GM18907 (cell line): ENCODE results near the gene ZMYND12.

Experiments used
- ATAC-seq: cut with Tn5 transposase; IDR thresholded peaks from one replicate; pipeline ENCODE4 v1.9.1; 2021; ENCODE audit warnings: mild to moderate bottlenecking, moderate library complexity; ENCODE audit not compliant: unreplicated experiment

ZMYND12 gene

GRCh38 chr1:42442662-42443061 lies 13.2 kb downstream of the ZMYND12 start:
- no peak for ATAC-seq

DNA sequence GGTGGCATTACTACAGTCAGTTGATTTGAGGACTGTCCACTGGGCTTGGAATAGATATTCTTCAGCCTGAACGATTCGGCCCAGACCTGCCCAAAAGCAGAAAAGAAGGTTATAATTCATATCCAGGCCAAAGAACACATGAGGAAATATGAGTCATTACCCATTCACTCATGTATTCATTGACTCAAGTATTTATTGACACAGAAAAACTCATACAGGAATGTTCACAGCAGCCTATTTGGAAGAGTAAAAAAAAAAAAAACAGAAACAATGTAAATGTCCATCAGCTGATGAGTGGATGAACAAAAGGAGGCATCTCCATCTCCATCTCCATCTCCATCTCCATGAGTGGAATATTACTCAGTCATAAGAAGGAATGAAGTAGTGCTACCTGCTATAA lies 15.9 kb downstream of the ZMYND12 start:
- ATAC-seq, result no peak

GRCh38 chr1:42434340-42434739 lies 21.5 kb downstream of the ZMYND12 start:
- no peak for ATAC-seq

DNA sequence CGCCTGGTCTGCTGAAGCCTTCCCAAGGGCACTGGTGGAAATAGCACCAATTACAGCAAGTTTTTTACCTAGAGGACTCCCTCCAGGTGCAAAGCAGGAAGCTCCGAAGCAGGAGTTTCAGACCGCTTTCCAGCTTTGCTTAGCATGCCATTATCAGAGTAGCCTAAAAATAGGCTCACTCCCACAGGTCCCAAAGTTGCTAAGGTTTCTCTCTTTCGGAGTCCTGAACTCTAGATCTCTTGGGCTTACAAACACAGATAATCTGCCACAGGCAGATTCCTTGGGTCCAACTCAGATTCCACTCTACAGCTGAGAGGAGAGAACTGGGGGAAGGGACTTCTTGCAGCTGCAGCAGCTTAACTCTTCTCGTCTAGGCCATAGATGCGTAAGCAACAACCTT lies 22.5 kb downstream of the ZMYND12 start:
- no peak for ATAC-seq

DNA sequence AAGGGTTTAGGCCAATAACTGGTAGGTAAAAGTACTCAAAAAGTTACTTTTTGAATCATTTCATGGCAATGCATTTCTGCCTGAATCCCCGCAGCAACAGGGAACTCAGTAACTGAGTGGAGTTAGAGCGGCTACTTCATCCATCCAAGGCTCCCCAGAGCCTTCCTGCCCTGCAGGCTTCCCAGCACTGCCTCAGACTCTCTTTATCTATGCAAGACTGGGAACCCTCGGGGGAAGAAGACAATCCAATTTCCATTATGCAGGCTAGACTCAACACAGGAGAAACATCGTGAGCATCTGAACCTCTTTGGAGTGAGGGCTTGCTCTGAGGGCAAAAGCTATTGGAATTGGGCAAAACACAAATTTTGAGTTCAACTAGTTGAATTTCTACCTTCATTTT lies 23.1 kb downstream of the ZMYND12 start:
- ATAC-seq, result no peak

GRCh38 chr1:42431514-42431913 lies 24.3 kb downstream of the ZMYND12 start:
- ATAC-seq, result no peak

DNA sequence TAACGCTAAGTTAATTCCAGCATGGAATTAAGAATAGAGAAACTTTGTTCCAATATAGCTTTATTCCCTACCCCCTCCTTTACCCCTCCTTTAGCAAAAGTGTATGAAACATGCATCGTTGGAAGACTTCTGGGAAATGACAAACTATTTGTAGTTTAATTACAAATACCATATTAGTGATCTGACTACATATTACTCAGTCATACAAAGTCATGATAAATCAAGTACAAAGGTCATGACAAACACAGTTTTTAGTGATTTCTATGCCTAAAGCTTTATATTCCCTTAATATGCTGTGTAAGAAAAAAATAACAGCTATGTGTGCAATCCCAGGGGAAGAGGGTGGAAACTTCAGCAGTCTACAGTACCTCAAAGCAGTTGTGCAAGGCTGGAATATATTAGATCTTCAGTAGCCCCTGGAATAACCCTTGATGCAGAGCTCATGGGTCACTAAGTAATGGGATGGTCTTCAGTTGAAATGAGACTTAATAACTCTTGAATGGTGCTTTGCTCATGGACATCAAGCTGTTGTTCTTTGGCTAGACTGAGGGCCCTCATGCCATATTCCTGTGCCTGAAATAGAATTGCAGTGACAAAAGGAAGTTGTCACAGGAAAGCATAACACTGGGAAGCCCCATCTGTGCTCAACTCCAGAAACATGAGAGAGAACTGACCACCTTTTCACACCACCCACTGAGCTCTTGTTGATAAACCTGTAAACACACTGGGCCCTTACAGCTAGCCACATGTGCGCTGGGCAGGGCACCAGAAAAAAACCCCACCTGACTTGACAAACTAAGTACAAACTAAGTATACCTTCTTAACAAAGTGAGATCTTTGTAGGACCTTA lies 25.3 kb downstream of the ZMYND12 start:
- no peak for ATAC-seq

DNA sequence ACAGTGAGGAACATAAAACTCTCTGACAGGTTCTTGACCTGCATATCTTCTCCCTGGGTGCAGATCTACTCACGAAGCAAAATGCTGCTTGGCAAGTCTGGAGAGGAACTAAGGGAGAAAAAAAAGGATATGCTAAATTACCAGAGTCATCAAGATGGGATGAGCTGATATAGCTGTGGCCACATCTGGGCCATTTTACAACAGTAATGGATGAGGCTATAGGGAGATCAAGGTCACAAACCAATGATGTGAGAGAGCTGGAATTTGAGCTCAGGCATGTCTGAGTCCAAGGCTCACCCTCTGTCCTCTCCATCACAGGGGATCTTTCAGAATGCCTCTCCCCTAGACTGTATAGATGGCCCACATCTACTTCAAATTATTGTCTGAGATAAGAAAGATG lies 26.2 kb downstream of the ZMYND12 start:
- no peak for ATAC-seq

DNA sequence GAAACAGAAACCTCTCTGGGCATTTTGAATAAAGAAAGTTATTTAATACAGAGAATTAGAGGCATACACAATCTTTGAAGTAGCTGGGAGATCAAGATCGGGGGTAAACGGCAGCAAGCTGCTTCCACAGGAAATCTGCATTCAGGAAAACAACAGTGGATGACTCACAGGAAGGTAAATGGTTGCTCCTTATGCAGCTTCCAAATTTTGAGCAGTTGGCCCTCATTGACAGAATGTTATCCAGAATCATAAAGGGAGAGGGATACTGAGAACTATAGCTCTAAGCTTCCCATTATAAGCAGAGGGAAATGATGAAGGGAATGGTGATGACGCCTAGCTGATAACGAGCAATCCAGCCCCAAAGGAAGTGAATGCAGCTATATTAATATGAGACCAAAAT lies 28.6 kb downstream of the ZMYND12 start:
- no peak for ATAC-seq

DNA sequence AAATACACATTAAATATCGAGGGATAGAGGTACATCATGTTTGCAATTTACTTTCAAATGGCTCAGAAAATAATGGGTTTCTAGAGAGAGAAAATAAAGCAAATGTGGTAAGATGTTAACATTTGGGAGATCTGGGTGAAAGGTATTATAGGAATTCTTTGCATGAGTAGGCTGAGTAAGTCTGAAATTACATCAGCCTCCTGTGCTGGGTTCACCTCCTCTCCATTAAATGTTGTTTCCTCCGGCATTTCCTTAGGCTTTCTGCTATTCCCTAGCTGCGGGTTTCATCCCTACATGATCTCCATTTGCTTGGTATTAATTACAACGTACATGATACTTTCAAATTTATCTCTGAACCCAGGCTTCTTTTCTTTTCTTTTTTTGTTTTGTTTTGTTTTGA lies 31.6 kb downstream of the ZMYND12 start:
- ATAC-seq, result no peak

DNA sequence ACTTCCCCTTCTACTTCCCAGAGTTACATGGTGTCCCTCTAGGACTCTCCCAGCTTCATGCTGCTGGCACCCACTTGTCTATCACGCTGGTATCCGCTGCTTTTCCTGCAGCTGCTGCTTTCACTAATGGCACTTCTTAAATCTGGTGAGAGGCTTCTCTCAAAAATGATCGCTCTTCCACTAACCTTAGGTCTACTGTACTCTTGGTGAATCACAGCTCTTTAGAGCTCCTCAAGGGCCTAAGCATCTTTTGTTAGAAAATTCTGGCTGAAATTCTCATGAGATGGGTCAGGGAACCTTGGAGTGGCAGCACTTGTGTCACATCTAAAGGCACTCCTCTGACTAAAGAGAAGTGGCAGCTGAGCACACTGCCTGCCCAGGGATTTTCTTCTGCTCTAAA lies 32.1 kb downstream of the ZMYND12 start:
- no peak for ATAC-seq

- ATAC-seq, result no peak
Measured at GRCh38 chr1:42422737-42423136, 33.1 kb downstream of the ZMYND12 start.

GRCh38 chr1:42420911-42421585 lies 34.8 kb downstream of the ZMYND12 start:
- no peak for ATAC-seq

GRCh38 chr1:42420121-42420520 lies 35.7 kb downstream of the ZMYND12 start:
- ATAC-seq, result no peak

GRCh38 chr1:42419126-42419821 lies 36.5 kb downstream of the ZMYND12 start:
- ATAC-seq, result no peak

GRCh38 chr1:42418516-42418915 lies 37.3 kb downstream of the ZMYND12 start:
- no peak for ATAC-seq

GRCh38 chr1:42417166-42417565 lies 38.7 kb downstream of the ZMYND12 start:
- ATAC-seq, result no peak

DNA sequence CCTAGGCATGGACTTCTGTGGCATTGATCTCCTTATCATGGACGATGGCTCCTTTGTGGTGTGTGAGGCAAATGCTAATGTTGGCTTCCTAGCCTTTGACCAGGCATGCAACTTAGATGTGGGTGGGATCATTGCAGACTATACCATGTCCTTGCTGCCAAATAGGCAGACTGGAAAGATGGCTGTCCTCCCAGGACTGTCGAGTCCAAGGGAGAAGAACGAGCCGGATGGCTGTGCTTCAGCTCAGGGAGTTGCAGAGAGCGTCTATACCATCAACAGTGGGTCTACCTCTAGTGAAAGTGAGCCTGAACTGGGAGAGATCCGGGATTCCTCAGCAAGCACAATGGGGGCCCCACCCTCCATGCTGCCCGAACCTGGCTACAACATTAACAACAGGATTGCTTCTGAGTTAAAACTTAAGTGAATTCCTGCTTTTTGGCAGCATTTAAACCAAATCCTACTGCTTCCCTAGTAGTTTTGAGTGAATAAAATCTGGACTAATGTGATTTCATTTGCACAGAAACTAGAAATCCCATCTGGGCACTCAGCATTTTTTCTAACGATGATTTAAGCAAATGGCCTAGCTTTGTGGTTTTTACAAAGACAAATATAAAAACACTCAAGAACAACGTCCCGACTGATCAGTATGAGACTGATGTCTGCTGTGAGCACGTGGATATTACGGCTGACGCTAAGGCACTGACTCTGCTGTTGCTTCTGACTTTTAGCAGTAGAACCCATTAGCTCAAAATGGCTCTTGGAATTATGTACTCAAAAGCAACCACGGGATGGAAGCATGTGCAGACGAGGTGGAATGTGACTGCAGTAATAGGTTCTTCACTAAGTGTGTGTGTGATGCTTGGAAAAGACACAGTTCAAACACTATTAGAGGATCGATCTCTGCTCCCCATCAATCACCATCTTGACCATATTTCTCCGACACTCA lies 41.0 kb downstream of the ZMYND12 start:
- no peak for ATAC-seq

DNA sequence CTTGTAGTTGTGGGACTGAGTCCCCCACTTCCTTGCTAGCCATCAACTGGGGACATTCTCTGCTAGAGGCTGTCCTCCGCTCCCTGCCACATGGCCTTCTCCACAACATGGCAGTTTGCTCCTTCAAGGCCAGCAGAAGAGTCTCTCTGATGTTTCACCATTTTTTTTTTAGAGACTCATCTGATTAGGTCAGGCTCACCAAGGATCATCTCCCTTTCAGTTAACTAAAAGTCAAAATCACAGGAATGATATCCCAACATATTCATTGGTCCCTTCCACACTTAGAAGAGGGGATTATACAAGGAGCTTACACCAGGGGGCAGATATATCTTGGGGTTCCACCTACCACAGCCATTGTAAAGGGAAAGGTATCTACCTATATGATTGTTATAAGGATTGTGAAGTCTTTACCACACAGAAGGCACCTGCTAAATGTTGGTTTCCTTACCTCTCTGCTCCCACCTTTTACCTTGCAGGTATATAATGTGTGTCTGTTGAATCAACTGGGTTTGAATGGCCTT lies 51.9 kb downstream of the ZMYND12 start:
- no peak for ATAC-seq

DNA sequence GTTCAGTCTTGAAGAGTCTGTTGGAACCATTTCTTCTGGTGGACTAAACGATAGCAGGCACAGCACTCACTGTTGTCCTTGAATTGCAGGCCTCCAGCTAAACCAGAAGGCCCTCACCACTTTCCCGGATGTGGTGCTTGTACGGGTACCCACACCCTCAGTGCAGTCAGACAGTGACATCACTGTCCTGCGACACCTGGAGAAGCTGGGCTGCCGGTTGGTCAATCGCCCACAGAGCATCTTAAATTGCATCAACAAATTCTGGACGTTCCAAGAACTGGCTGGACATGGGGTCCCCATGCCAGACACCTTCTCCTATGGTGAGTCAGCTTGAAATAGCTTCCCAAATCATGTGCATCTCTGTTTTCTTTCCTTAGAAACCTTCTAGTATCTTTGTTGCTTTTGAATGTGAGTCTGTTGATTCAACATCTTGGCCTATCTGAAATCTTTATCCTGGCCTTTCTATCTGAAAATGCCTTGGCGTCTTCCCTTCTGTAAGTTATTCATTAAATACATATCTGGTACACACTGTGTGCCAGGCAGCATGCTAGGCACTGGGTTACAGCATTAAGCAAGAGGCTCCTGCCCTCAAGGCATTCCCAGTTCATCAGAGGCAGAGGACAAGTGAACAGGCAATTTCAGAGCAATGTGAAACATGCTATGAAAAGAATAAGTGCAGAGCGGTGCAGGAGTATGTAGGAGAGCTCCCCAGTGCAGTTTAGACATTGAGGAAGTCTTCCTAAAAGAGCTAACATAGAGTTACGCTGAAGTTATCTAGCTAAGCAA lies 56.3 kb downstream of the ZMYND12 start:
- no peak for ATAC-seq
